ENCODE measurements around the gene GTF2I. TPM values are rescaled to one million over a fixed set of nuclear protein-coding genes. Genes with fewer than 3 reads are reported as not detected.
A peak's percentile ranks its signal among the peaks of the same experiment; 100 is the strongest.

The GTF2I gene
- total RNA-seq, 1 experiment from 2014 or later, result 138 TPM

GRCh38 chr7:74655768-74656440 lies 1.6 kb upstream of the GTF2I start:
- Histone ChIP-seq H3K4me3 (ENCODE audit: low read length) (peak overlapping the region; percentile 95), H3K4me2 (ENCODE audit: low read length) (peak overlapping the region; percentile 100), H3K36me3 (ENCODE audit: low read depth, low read length) (no peaks in the 10 kb centered on the region), H3K4me1 (ENCODE audit: insufficient read depth, low read length) (peaks cover 33% of the 10 kb centered on the region), H3K79me2 (ENCODE audit: low read length) (peaks cover 29% of the 10 kb centered on the region), H4K20me1 (ENCODE audit: low read length) (peaks cover 9% of the 10 kb centered on the region), H3K9me2 (replicated peaks; ENCODE audit: low read length) (no peaks in the 10 kb centered on the region), H3K9me3 (ENCODE audit: low read length) (no peaks in the 10 kb centered on the region), H2AFZ (ENCODE audit: low read length) (peak overlapping the region; percentile 80), H3K27ac (ENCODE audit: low read length) (peak overlapping the region; percentile 5; the same call in 1 of the 2 replicates), H3K9ac (ENCODE audit: low read length) (peak overlapping the region; percentile 51), H3K27me3 (ENCODE audit: low read length) (no peaks in the 10 kb centered on the region), H3F3A (ENCODE audit: low read length, unreplicated experiment) (peaks cover 9% of the 10 kb centered on the region)
- BruUV-seq (replicated peaks), result no TSS peak
- ATAC-seq, result no peak
- intact Hi-C loops (cut with micrococcal nuclease), result loop anchor here (1.0 to 2.0 kb wide), 2 partner anchors 19 to 31 kb away; no protein-coding TSS in a partner anchor
- ChIA-PET POLR2A (ENCODE audit: unreplicated experiment) (interaction anchor here (0.6 kb wide), 1 partner anchor 35 kb away, joined by 3 read pairs; no protein-coding TSS in a partner anchor), CTCF (interaction anchor here (0.5 kb wide), 1 partner anchor 63 kb away, joined by 8 read pairs; no protein-coding TSS in a partner anchor)
- no peak for DNase-seq
- TF ChIP-seq EZH2phosphoT487 (IDR thresholded peaks at IDR 0.05; ENCODE audit: borderline replicate concordance, low read length) (no peak), CTCF (conservative IDR thresholded peaks at IDR 0.05; ENCODE audit: low read depth, low read length) (no peak), EZH2 (IDR thresholded peaks at IDR 0.05; ENCODE audit: low read length, unreplicated experiment) (no peak)

DNA sequence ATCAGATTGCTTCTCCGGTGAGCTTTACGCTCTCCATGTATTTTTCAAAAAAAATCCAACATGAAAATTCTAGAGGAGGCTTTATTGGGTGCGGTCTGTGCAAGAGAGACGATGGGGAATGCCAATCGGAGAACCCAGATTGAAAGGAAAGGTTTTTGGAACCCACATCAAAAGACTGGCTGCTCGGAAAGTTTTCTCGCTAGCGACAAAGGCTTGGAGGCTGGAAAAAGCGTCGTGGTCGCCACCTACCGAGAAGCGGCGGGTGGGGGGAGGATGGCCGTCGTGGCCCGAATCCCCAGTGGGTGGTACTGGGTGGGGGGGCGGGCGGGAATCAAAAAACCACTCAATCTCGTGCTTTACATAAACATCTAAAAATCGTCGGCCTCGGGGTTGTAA lies 1.1 kb upstream of the GTF2I start:
- Histone ChIP-seq H3K36me3 (ENCODE audit: low read depth, low read length) (no peaks in the 10 kb centered on the region), H3K4me3 (ENCODE audit: low read length) (peak overlapping the region; percentile 95), H3K9me3 (ENCODE audit: low read length) (no peaks in the 10 kb centered on the region), H3K4me2 (ENCODE audit: low read length) (peak overlapping the region; percentile 100), H3F3A (ENCODE audit: low read length, unreplicated experiment) (peaks cover 9% of the 10 kb centered on the region), H3K9me2 (replicated peaks; ENCODE audit: low read length) (no peaks in the 10 kb centered on the region), H3K4me1 (ENCODE audit: insufficient read depth, low read length) (peaks cover 38% of the 10 kb centered on the region), H3K27me3 (ENCODE audit: low read length) (no peaks in the 10 kb centered on the region), H3K9ac (ENCODE audit: low read length) (peak overlapping the region; percentile 98), H2AFZ (ENCODE audit: low read length) (peak overlapping the region; percentile 94), H3K79me2 (ENCODE audit: low read length) (peaks cover 35% of the 10 kb centered on the region), H3K27ac (ENCODE audit: low read length) (peak overlapping the region; percentile 77), H4K20me1 (ENCODE audit: low read length) (peaks cover 13% of the 10 kb centered on the region)
- DNase-seq (peak; percentile 45), ATAC-seq (peak; percentile 9)
- ChIA-PET POLR2A (ENCODE audit: unreplicated experiment) (interaction anchor here (0.7 kb wide), 2 partner anchors 20 to 21 kb away, joined by 3 read pairs; no protein-coding TSS in a partner anchor), CTCF (interaction anchor here (0.5 kb wide), 1 partner anchor 63 kb away, joined by 8 read pairs; no protein-coding TSS in a partner anchor)
- BruUV-seq (replicated peaks), result no TSS peak
- TF ChIP-seq EZH2 (IDR thresholded peaks at IDR 0.05; ENCODE audit: low read length, unreplicated experiment) (no peak), EZH2phosphoT487 (IDR thresholded peaks at IDR 0.05; ENCODE audit: borderline replicate concordance, low read length) (no peak), CTCF (conservative IDR thresholded peaks at IDR 0.05; ENCODE audit: low read depth, low read length) (no peak; the same call in 1 of the 2 replicates)
- intact Hi-C loops (cut with micrococcal nuclease), result loop anchor here (1.0 to 2.0 kb wide), 2 partner anchors 20 to 31 kb away; no protein-coding TSS in a partner anchor

Measured in PC-3 (cell line).